ENCODE data around the gene FZD1. TPM values are rescaled to one million over a fixed set of nuclear protein-coding genes. Genes with fewer than 3 reads are reported as not detected.

The FZD1 gene
- polyA plus RNA-seq, 2 donors: 2.7 to 5.0 TPM

DNA sequence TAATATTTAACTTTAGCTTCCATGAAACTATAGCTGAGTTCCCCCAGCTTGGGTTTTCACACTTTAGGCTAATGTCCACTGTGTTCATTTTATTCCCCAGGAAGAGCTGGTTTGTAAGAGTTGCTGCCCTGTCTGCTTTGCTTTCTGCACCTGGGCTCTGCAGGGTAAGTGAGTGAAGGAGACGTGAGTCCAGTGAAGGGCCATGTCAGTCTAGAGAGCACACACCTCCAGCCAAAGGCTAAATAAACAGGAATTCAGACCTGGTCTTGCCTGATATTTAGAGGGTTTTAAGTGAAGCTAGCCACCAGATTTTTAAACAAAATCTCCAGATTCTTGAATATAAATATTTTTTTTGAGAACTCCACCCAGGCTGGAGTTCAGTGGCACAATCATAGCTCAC is 24.5 kb upstream of the FZD1 start:
- 67 to 92% methylated on average over 1 of the region's 1 CpG for WGBS, 2 donors
- no peak overlapping the region for H3K27ac ChIP-seq (ENCODE audit: low read depth in 2 of 2, low read length in 1 of 2)

DNA sequence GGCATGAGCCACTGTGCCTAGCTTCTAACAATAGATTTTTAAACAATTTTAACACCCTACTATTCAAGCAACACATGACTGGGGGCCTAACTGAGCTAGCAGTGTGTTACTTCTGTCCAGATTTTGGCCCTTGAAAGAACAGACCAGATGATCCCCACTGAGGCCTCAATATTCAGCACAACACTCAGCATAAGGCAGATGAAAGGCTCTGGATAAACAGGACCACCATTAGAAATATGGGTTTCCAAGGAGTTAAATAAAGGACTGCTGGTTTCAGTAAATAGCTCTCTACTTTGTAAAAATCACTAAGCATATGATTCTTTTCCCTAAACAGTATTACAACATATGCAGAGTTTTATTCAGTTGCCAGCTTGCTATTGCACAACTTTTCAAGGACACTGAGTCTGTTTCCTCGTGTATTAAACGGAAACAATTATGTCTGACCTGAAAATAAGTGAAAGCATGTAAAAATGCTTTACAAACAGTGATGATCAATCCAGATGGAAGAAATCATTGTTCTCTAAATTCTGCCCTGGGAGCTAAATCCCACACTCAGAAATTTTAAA is 23.8 kb upstream of the FZD1 start:
- no peaks in the 10 kb centered on the region for H3K4me1 ChIP-seq (ENCODE audit: control insufficient read depth in 2 of 2, insufficient read depth in 2 of 2, low read length in 1 of 2)
- no peak overlapping the region for H3K4me3 ChIP-seq (ENCODE audit: low read depth in 1 of 2, low read length in 2 of 2)
- H3K9me3 ChIP-seq (ENCODE audit: control insufficient read depth in 2 of 2, insufficient read depth in 1 of 2, low read depth in 1 of 2, low read length in 1 of 2): no peaks in the 10 kb centered on the region
- H3K27ac ChIP-seq (ENCODE audit: low read depth in 2 of 2, low read length in 1 of 2): no peak overlapping the region
- H3K36me3 ChIP-seq (ENCODE audit: control insufficient read depth in 2 of 2, insufficient read depth in 2 of 2, low read length in 1 of 2): no peaks in the 10 kb centered on the region
- WGBS, 2 donors: 27 to 34% methylated on average over 2 of the region's 2 CpGs
- H3K27me3 ChIP-seq (ENCODE audit: control insufficient read depth in 1 of 2, insufficient read depth in 2 of 2, low read length in 2 of 2): no peaks in the 10 kb centered on the region

More for the DNA sequence above, 24.5 kb upstream of the FZD1 start:
- Histone ChIP-seq H3K4me1 (ENCODE audit: control insufficient read depth in 2 of 2, insufficient read depth in 2 of 2, low read length in 1 of 2) (no peaks in the 10 kb centered on the region), H3K27me3 (ENCODE audit: control insufficient read depth in 1 of 2, insufficient read depth in 2 of 2, low read length in 2 of 2) (no peaks in the 10 kb centered on the region), H3K36me3 (ENCODE audit: control insufficient read depth in 2 of 2, insufficient read depth in 2 of 2, low read length in 1 of 2) (no peaks in the 10 kb centered on the region), H3K9me3 (ENCODE audit: control insufficient read depth in 2 of 2, insufficient read depth in 1 of 2, low read depth in 1 of 2, low read length in 1 of 2) (no peaks in the 10 kb centered on the region), H3K4me3 (ENCODE audit: low read depth in 1 of 2, low read length in 2 of 2) (no peak overlapping the region)

GRCh38 chr7:91242097-91242844 is 22.0 kb upstream of the FZD1 start:
- Histone ChIP-seq H3K9me3 (ENCODE audit: control insufficient read depth in 2 of 2, insufficient read depth in 1 of 2, low read depth in 1 of 2, low read length in 1 of 2) (no peaks in the 10 kb centered on the region), H3K4me3 (ENCODE audit: low read depth in 1 of 2, low read length in 2 of 2) (no peak overlapping the region), H3K27me3 (ENCODE audit: control insufficient read depth in 1 of 2, insufficient read depth in 2 of 2, low read length in 2 of 2) (no peaks in the 10 kb centered on the region), H3K4me1 (ENCODE audit: control insufficient read depth in 2 of 2, insufficient read depth in 2 of 2, low read length in 1 of 2) (no peaks in the 10 kb centered on the region), H3K36me3 (ENCODE audit: control insufficient read depth in 2 of 2, insufficient read depth in 2 of 2, low read length in 1 of 2) (no peaks in the 10 kb centered on the region), H3K27ac (ENCODE audit: low read depth in 2 of 2, low read length in 1 of 2) (no peak overlapping the region)
- WGBS, 2 donors: 58 to 69% methylated on average over 8 of the region's 8 CpGs

- 80 to 81% methylated on average over 6 of the region's 6 CpGs for WGBS, 2 donors
- Histone ChIP-seq H3K27ac (ENCODE audit: low read depth in 2 of 2, low read length in 1 of 2) (no peak overlapping the region), H3K27me3 (ENCODE audit: control insufficient read depth in 1 of 2, insufficient read depth in 2 of 2, low read length in 2 of 2) (no peaks in the 10 kb centered on the region), H3K36me3 (ENCODE audit: control insufficient read depth in 2 of 2, insufficient read depth in 2 of 2, low read length in 1 of 2) (no peaks in the 10 kb centered on the region), H3K4me1 (ENCODE audit: control insufficient read depth in 2 of 2, insufficient read depth in 2 of 2, low read length in 1 of 2) (no peaks in the 10 kb centered on the region), H3K4me3 (ENCODE audit: low read depth in 1 of 2, low read length in 2 of 2) (no peak overlapping the region), H3K9me3 (ENCODE audit: control insufficient read depth in 2 of 2, insufficient read depth in 1 of 2, low read depth in 1 of 2, low read length in 1 of 2) (no peaks in the 10 kb centered on the region)
Measured at GRCh38 chr7:91243591-91244301, 20.5 kb upstream of the FZD1 start.

DNA sequence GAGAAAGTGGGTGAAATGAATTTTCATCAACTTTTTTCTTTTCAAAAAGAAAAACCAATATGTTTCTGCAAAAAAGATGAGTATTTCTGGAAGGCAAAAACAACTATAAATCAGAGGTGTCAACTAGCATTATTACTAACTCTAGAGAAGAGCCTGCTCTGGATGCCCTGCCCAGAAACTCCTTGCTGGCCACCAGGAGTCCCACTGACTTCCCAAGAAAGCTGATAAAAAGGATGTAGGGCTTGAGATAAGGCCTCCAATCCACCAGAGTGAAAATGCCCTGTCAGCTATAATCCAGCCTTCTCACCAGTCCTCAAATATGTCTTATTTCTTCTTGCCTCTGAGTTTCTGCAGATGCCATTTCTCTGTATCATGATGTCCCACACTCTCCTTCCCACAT is 16.7 kb upstream of the FZD1 start:
- H3K27me3 ChIP-seq (ENCODE audit: control insufficient read depth in 1 of 2, insufficient read depth in 2 of 2, low read length in 2 of 2): no peaks in the 10 kb centered on the region
- no peak overlapping the region for H3K27ac ChIP-seq (ENCODE audit: low read depth in 2 of 2, low read length in 1 of 2)
- peaks cover 0 to 3% of the 10 kb centered on the region in 2 donors for H3K4me1 ChIP-seq (ENCODE audit: control insufficient read depth in 2 of 2, insufficient read depth in 2 of 2, low read length in 1 of 2)
- H3K4me3 ChIP-seq (ENCODE audit: low read depth in 1 of 2, low read length in 2 of 2): no peak overlapping the region
- H3K36me3 ChIP-seq (ENCODE audit: control insufficient read depth in 2 of 2, insufficient read depth in 2 of 2, low read length in 1 of 2): no peaks in the 10 kb centered on the region
- H3K9me3 ChIP-seq (ENCODE audit: control insufficient read depth in 2 of 2, insufficient read depth in 1 of 2, low read depth in 1 of 2, low read length in 1 of 2): no peaks in the 10 kb centered on the region

DNA sequence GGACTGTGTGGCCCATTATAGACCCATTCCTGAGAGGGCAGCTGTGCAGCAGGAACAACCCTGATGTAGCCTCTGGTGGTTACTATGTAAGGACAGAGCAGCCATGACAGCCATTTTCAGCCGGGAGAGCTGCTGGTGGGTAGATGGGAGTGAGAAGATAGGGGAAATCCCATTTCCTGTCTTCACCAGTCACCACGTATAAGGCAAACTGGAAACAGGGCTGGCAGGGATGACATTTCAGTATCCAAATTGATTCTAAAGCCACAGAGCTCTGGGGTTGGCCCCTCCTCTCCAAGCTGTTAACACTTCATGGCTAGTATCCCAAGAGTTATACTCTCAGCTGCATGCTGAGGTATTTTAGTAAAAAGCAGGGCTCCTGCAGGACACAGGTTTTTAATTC is 15.2 kb upstream of the FZD1 start:
- no peaks in the 10 kb centered on the region for H3K27me3 ChIP-seq (ENCODE audit: control insufficient read depth in 1 of 2, insufficient read depth in 2 of 2, low read length in 2 of 2)
- no peaks in the 10 kb centered on the region for H3K36me3 ChIP-seq (ENCODE audit: control insufficient read depth in 2 of 2, insufficient read depth in 2 of 2, low read length in 1 of 2)
- WGBS, 2 donors: 22 to 31% methylated on average over 2 of the region's 2 CpGs
- H3K4me3 ChIP-seq (ENCODE audit: low read depth in 1 of 2, low read length in 2 of 2): no peak overlapping the region
- H3K27ac ChIP-seq (ENCODE audit: low read depth in 2 of 2, low read length in 1 of 2): peak overlapping the region in 1 of 2 donors; percentile 26
- H3K9me3 ChIP-seq (ENCODE audit: control insufficient read depth in 2 of 2, insufficient read depth in 1 of 2, low read depth in 1 of 2, low read length in 1 of 2): no peaks in the 10 kb centered on the region
- peaks cover 0 to 3% of the 10 kb centered on the region in 2 donors for H3K4me1 ChIP-seq (ENCODE audit: control insufficient read depth in 2 of 2, insufficient read depth in 2 of 2, low read length in 1 of 2)

DNA sequence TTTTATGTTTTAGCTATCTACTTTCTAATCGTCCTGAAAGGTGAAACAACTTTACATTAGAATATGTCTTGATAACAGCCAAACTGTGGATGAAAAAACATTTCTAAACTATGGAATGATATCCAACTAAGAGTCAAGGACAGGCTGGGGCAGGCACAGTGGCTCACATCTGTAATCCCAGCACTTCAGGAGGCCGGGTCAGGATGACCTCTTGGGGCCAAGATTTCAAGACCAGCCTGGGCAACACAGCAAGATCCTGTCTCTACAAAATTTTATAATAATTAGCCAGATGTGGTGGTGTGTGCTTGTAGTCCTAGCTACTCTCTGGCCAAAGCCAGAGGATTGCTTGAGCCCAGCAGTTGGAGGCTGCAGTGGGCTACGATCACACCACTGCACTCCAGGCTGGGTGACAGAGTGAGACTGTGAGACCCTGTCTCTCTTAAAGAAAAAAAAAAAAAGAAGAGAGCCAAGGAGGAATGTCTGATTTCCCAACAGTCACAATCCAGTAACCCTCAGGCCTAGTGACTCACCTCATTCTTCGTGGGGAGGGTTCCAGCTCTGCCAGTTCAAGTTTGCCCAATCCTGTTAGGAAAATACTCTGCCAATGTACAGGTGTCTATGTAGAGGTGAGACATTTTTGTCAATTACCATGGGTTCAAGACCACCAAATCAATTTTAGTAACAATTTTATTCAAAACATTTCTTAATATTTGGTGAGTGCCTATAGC is 14.6 kb upstream of the FZD1 start:
- no peaks in the 10 kb centered on the region for H3K36me3 ChIP-seq (ENCODE audit: control insufficient read depth in 2 of 2, insufficient read depth in 2 of 2, low read length in 1 of 2)
- peak overlapping the region in 1 of 2 donors; percentile 14 for H3K27ac ChIP-seq (ENCODE audit: low read depth in 2 of 2, low read length in 1 of 2)
- no peak overlapping the region for H3K4me3 ChIP-seq (ENCODE audit: low read depth in 1 of 2, low read length in 2 of 2)
- no peaks in the 10 kb centered on the region for H3K27me3 ChIP-seq (ENCODE audit: control insufficient read depth in 1 of 2, insufficient read depth in 2 of 2, low read length in 2 of 2)
- no peaks in the 10 kb centered on the region for H3K9me3 ChIP-seq (ENCODE audit: control insufficient read depth in 2 of 2, insufficient read depth in 1 of 2, low read depth in 1 of 2, low read length in 1 of 2)
- 48 to 62% methylated on average over 4 of the region's 4 CpGs for WGBS, 2 donors
- peaks cover 0 to 3% of the 10 kb centered on the region in 2 donors for H3K4me1 ChIP-seq (ENCODE audit: control insufficient read depth in 2 of 2, insufficient read depth in 2 of 2, low read length in 1 of 2)

DNA sequence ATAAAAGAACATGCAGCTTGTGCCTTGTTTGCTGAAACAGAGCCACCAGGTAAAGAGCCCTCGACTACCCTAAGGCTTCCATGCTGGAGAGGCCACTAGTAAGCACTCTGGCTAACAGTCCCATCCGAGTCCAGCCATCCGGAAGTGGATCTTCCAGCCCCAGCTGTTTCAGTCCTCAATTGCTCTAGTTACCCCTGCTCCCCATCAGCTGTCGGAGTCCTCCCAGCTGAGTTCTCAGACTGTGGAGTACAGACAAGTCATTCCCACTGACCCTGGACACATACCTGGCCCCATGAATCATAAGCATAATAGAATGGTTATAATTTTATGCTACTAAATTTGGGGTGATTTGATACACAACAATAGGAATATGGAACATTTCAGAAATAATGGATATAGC is 13.5 kb upstream of the FZD1 start:
- 90 to 91% methylated on average over 4 of the region's 4 CpGs for WGBS, 2 donors
- Histone ChIP-seq H3K27me3 (ENCODE audit: control insufficient read depth in 1 of 2, insufficient read depth in 2 of 2, low read length in 2 of 2) (no peaks in the 10 kb centered on the region), H3K9me3 (ENCODE audit: control insufficient read depth in 2 of 2, insufficient read depth in 1 of 2, low read depth in 1 of 2, low read length in 1 of 2) (no peaks in the 10 kb centered on the region), H3K27ac (ENCODE audit: low read depth in 2 of 2, low read length in 1 of 2) (no peak overlapping the region), H3K36me3 (ENCODE audit: control insufficient read depth in 2 of 2, insufficient read depth in 2 of 2, low read length in 1 of 2) (no peaks in the 10 kb centered on the region), H3K4me3 (ENCODE audit: low read depth in 1 of 2, low read length in 2 of 2) (no peak overlapping the region), H3K4me1 (ENCODE audit: control insufficient read depth in 2 of 2, insufficient read depth in 2 of 2, low read length in 1 of 2) (peaks cover 0 to 3% of the 10 kb centered on the region in 2 donors)

DNA sequence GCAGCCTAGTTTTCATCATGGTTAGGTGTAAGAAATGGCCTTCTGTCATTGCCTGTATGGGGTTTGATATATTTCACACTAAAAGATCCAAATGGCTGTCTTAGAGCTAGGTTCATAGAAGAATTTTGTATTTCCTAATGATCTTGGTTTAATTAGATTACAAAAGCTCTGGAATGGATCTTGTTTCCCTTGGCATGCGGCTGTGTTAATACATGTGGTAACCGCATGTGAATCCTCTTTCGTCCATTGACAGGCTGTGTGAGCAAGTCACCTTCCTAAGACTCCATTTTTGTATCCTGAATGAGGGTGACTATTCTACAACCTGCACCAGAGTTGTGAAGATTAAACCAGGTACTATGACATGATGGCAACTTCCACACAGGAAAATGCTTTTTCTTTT is 12.4 kb upstream of the FZD1 start:
- Histone ChIP-seq H3K27ac (ENCODE audit: low read depth in 2 of 2, low read length in 1 of 2) (no peak overlapping the region), H3K36me3 (ENCODE audit: control insufficient read depth in 2 of 2, insufficient read depth in 2 of 2, low read length in 1 of 2) (no peaks in the 10 kb centered on the region), H3K4me1 (ENCODE audit: control insufficient read depth in 2 of 2, insufficient read depth in 2 of 2, low read length in 1 of 2) (peaks cover 0 to 3% of the 10 kb centered on the region in 2 donors), H3K9me3 (ENCODE audit: control insufficient read depth in 2 of 2, insufficient read depth in 1 of 2, low read depth in 1 of 2, low read length in 1 of 2) (no peaks in the 10 kb centered on the region), H3K4me3 (ENCODE audit: low read depth in 1 of 2, low read length in 2 of 2) (no peak overlapping the region), H3K27me3 (ENCODE audit: control insufficient read depth in 1 of 2, insufficient read depth in 2 of 2, low read length in 2 of 2) (no peaks in the 10 kb centered on the region)
- WGBS, 2 donors: 86 to 94% methylated on average over 3 of the region's 3 CpGs
